Activated CD8-positive, alpha-beta T cell treated with anti-CD3 and anti-CD28 coated beads for 36 hours (primary cell): ENCODE results near the gene AOPEP. TPM values are rescaled to one million over a fixed set of nuclear protein-coding genes. Genes with fewer than 3 reads are reported as not detected.

Source experiments
- ATAC-seq: fragments of 200-7000 bp; cut with Tn5 transposase; one replicate; pipeline ENCODE4 v1.10.0; 2021; ENCODE audit warnings: mild to moderate bottlenecking, moderate library complexity
- CTCF ChIA-PET: fragments of 350-600 bp; sonication (Branson Sonifier 250); formaldehyde crosslinking; loops from one replicate; lab custom pipeline; 2021; ENCODE audit warnings: antibody characterized with exemption; lab: Charles Lee
- POLR2A ChIA-PET: fragments of 350-600 bp; sonication (Branson Sonifier 250); formaldehyde crosslinking; loops from one replicate; lab custom pipeline; 2021; ENCODE audit warnings: antibody characterized with exemption; lab: Charles Lee
- DNase-seq: peaks from one replicate; pipeline ENCODE4 v3.0.0-alpha.2; 2020
- H3K27ac Mint-ChIP-seq: one replicate; pipeline ENCODE4 v1.8.0; 2021; ENCODE audit warnings: mild to moderate bottlenecking, mixed read lengths
- H3K27me3 Mint-ChIP-seq: one replicate; pipeline ENCODE4 v1.8.0; 2021; ENCODE audit warnings: mixed read lengths
- H3K36me3 Mint-ChIP-seq: one replicate; pipeline ENCODE4 v1.8.0; 2021; ENCODE audit warnings: low read depth, mixed read lengths
- H3K4me1 Mint-ChIP-seq: one replicate; pipeline ENCODE4 v1.8.0; 2021; ENCODE audit warnings: low read depth, mixed read lengths
- H3K4me3 Mint-ChIP-seq: one replicate; pipeline ENCODE4 v1.8.0; 2021; ENCODE audit warnings: mild to moderate bottlenecking, moderate library complexity, mixed read lengths
- H3K9me3 Mint-ChIP-seq: one replicate; pipeline ENCODE4 v1.8.0; 2021; ENCODE audit warnings: mixed read lengths
- intact Hi-C: fragments of 100-400 bp; cut with micrococcal nuclease; formaldehyde crosslinking; loops from one replicate; pipeline ENCODE4 v1.10.0; 2022
- total RNA-seq, 2 experiments: library from RNA; stranded (reverse); gene quantifications; one replicate each; pipeline ENCODE4 v1.2.3, GENCODE V29; 2021
- TF ChIP-seq, protein P1 (sequence below): fragments of 200-600 bp; IDR thresholded peaks from one replicate; pipeline ENCODE4 v1.8.0; 2022; ENCODE audit warnings: antibody characterized with exemption, mild to moderate bottlenecking

Gene AOPEP
- total RNA-seq, 2 experiments from 2014 or later: 7.1 to 8.7 TPM

DNA sequence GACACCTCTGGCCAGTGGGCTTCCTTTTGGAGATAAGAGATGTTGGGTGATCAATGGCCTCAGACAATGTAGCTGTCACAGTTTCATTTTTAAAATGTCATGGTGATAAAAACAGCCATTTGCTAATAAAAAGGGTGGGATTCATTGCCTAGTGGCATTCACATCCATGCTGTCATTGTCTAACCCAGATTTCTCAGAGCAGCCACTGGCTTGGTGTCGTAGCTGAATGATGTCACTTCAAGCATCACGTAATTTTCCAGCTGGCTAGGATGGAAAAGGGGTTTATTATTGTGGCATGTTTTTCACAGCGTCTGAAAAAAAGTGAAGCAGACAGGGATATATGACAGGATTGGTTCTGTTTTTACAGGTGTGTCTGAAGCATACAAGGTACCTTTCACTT lies 184.7 kb downstream of the AOPEP start:
- TF ChIP-seq, protein P1, sequence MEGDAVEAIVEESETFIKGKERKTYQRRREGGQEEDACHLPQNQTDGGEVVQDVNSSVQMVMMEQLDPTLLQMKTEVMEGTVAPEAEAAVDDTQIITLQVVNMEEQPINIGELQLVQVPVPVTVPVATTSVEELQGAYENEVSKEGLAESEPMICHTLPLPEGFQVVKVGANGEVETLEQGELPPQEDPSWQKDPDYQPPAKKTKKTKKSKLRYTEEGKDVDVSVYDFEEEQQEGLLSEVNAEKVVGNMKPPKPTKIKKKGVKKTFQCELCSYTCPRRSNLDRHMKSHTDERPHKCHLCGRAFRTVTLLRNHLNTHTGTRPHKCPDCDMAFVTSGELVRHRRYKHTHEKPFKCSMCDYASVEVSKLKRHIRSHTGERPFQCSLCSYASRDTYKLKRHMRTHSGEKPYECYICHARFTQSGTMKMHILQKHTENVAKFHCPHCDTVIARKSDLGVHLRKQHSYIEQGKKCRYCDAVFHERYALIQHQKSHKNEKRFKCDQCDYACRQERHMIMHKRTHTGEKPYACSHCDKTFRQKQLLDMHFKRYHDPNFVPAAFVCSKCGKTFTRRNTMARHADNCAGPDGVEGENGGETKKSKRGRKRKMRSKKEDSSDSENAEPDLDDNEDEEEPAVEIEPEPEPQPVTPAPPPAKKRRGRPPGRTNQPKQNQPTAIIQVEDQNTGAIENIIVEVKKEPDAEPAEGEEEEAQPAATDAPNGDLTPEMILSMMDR: no peak
- ChIA-PET POLR2A (no interaction called here), CTCF (no interaction called here)
- intact Hi-C loops: no loop called here
- H3K4me3 Mint-ChIP-seq: no peak overlapping the region
- H3K36me3 Mint-ChIP-seq: no peaks in the 10 kb centered on the region
- no peak overlapping the region for H3K27ac Mint-ChIP-seq
- H3K27me3 Mint-ChIP-seq: no peaks in the 10 kb centered on the region
- H3K4me1 Mint-ChIP-seq: peaks cover 2% of the 10 kb centered on the region
- ATAC-seq: no peak
- DNase-seq: no peak
- no peaks in the 10 kb centered on the region for H3K9me3 Mint-ChIP-seq

DNA sequence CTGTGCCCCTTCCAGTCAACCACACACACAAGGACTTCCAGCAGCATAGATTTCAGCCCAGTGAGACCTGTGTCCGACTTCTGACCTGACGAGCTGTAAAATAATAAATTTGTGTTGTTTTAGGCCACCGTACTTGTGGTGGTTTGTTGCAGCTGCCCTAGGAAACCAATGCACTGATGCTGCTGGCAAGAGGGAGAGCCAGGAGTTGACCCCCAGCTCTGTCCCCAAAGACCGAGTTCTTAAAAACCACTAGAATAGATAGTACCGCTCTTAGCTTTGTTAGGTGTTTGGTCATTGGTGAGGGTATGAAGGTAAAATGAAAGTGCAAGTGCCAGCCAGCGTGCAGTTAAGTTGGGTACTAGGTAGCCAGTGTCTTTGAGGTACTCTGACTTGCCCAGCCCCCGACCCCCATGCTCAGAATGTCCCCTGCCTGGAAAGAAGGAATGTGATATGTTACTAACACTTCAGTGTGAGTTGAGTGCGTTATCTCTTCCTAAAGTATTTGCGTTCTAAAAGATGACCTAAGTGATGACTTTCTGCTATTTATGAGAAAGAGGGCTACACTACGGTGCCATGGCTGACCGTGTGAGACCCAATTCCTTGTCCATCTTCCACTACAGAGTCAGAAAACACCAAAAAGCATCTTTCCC lies 185.6 kb downstream of the AOPEP start:
- CTCF ChIA-PET: no interaction called here
- POLR2A ChIA-PET: interaction anchor here (0.7 kb wide), 1 partner anchor 13 kb away, joined by 3 read pairs; no protein-coding TSS in a partner anchor
- Mint-ChIP-seq H3K4me3 (no peak overlapping the region), H3K27ac (no peak overlapping the region), H3K4me1 (peaks cover 2% of the 10 kb centered on the region), H3K27me3 (no peaks in the 10 kb centered on the region), H3K9me3 (no peaks in the 10 kb centered on the region), H3K36me3 (no peaks in the 10 kb centered on the region)
- DNase-seq (no peak), ATAC-seq (no peak)
- TF ChIP-seq, protein P1: no peak
- intact Hi-C loops: no loop called here

DNA sequence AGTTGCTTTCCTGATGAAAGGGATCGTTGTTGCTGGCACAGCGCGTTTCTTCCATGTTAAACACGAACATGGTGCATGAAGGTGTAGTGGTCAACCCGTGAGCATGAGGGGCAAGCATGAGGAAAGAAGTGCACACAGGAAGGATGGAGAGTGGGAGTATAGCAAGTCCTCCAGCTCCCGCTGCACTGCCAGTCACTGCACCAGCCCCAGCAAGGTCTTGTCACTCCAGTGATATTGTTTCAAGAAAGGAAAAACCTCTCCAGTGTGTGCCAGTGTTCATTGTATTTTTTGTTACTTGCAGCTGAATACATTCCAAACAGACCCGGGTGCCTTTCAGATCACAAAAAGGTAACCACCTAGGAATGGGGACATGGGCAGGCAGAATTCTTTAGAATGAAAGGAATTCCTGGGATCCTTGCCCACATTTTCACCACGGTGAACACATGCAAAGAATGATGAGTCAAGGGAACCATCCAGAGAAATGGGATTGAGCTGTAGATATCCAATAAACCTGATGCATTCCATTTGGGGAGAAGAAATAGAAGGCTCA lies 186.3 kb downstream of the AOPEP start:
- Mint-ChIP-seq H3K4me1 (peaks cover 2% of the 10 kb centered on the region), H3K9me3 (no peaks in the 10 kb centered on the region), H3K36me3 (no peaks in the 10 kb centered on the region), H3K4me3 (no peak overlapping the region), H3K27me3 (no peaks in the 10 kb centered on the region), H3K27ac (no peak overlapping the region)
- TF ChIP-seq, protein P1: no peak
- ChIA-PET POLR2A (interaction anchor here (0.7 kb wide), 1 partner anchor 14 kb away, joined by 3 read pairs; no protein-coding TSS in a partner anchor), CTCF (no interaction called here)
- intact Hi-C loops: no loop called here
- ATAC-seq: no peak
- no peak for DNase-seq

DNA sequence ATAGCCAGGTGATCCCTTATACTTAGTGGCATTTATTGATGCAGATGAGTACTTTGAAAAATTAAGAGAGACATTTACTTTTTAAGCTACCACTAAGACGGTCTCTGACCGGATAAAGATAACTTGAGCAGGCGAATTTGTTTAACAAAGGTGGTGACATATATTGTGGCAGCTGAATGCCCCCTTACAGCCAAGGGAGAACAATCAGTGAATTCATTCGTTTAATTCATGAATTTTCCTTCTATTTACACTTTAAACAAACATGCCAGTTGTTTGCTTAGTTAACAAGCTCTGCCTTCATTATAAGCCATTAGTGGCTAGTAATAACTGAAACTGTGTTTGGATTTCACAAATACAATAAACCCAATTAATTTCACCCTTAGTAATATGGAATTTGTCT lies 187.1 kb downstream of the AOPEP start:
- ATAC-seq: no peak
- Mint-ChIP-seq H3K4me3 (no peak overlapping the region), H3K4me1 (peaks cover 2% of the 10 kb centered on the region), H3K27me3 (no peaks in the 10 kb centered on the region), H3K36me3 (no peaks in the 10 kb centered on the region), H3K9me3 (no peaks in the 10 kb centered on the region), H3K27ac (no peak overlapping the region)
- ChIA-PET CTCF (interaction anchor here (1.2 kb wide), 2 partner anchors 130 to 218 kb away, joined by 3 read pairs; no protein-coding TSS in a partner anchor), POLR2A (interaction anchor here (0.6 kb wide), 1 partner anchor 225 kb away, joined by 3 read pairs; no protein-coding TSS in a partner anchor)
- DNase-seq: no peak
- intact Hi-C loops: no loop called here
- TF ChIP-seq, protein P1: no peak
